Left lung (tissue), 10 donors: Measurements from ENCODE around the gene TMC3. TPM values are rescaled to one million over a fixed set of nuclear protein-coding genes. Genes with fewer than 3 reads are reported as not detected.

Experiments
- ATAC-seq: fragments of 200-7000 bp; cut with Tn5 transposase; one replicate; pipeline ENCODE4 v1.9.1; 2020; ENCODE audit warnings: moderate library complexity
- DNase-seq, 4 donors: peaks; one replicate each; pipeline ENCODE4 v3.0.0-alpha.2; 2013 to 2020
- H3K27ac ChIP-seq, 2 donors: fragments of 200-600 bp; sonication (generic) in 1 of 2; one replicate each; pipeline versions ENCODE4 v1.5.0 to v1.8.0; 2020 to 2021
- H3K27me3 ChIP-seq, 2 donors: fragments of 200-600 bp; sonication (generic) in 1 of 2; one replicate each; pipeline versions ENCODE4 v1.5.0 to v1.8.0; 2020 to 2021
- H3K36me3 ChIP-seq, 2 donors: fragments of 200-600 bp; sonication (generic) in 1 of 2; one replicate each; pipeline versions ENCODE4 v1.5.0 to v1.8.0; 2020 to 2021
- H3K4me1 ChIP-seq, 2 donors: fragments of 200-600 bp; one replicate each; pipeline ENCODE4 v1.8.0; 2021
- H3K4me3 ChIP-seq, 2 donors: fragments of 200-600 bp; sonication (generic) in 1 of 2; one replicate each; pipeline versions ENCODE4 v1.5.0 to v1.8.0; 2020 to 2021; ENCODE audit warnings: mild to moderate bottlenecking in 1 of 2
- H3K9me3 ChIP-seq, 2 donors: fragments of 200-600 bp; sonication (generic) in 1 of 2; one replicate each; pipeline versions ENCODE4 v1.5.0 to v1.8.0; 2020 to 2021
- CTCF ChIP-seq, 2 donors: fragments of 200-600 bp; sonication (generic) in 1 of 2; IDR thresholded peaks; one replicate each; pipeline versions ENCODE4 v1.5.0 to v1.8.0; 2021; ENCODE audit warnings: antibody characterized with exemption in 2 of 2
- intact Hi-C, 2 donors: fragments of 100-400 bp; cut with DNase I; formaldehyde crosslinking; loops; one replicate each; pipeline versions ENCODE4 v1.11.2 to v1.14.2; 2022
- polyA plus RNA-seq, 6 donors: library from polyadenylated mRNA; unstranded; fragments of 120-200 nt; gene quantifications; one replicate each; pipeline ENCODE4 v1.2.1, GENCODE V29; 2013; ENCODE audit not compliant: insufficient read length in 6 of 6
- total RNA-seq, 2 donors: library from RNA; stranded (reverse); fragmentation: NEBNext Ultra II Directional; extraction: Animal tissue kit (Norgen Biotek cat#: 25700); gene quantifications; one replicate each; pipeline ENCODE4 v1.2.1, GENCODE V29; 2021
- donor health status: DM: no; HTN: yes; CAD: no.
- donor health status: DM: no; HTN: no; CAD: no.

TMC3 gene
- total and polyA plus RNA-seq, 8 donors = 0.14 to 0.31 (median 0.25) TPM; not detected in 2

- Histone ChIP-seq H3K4me3 (no peak overlapping the region), H3K4me1 (peaks cover 9 to 11% of the 10 kb centered on the region in 2 donors), H3K27me3 (no peaks in the 10 kb centered on the region), H3K27ac (no peak overlapping the region), H3K36me3 (no peaks in the 10 kb centered on the region), H3K9me3 (no peaks in the 10 kb centered on the region)
- intact Hi-C loops = loop anchor here in 1 of 2 donors (5.0 kb wide), 1 partner anchor 59 kb away; no protein-coding TSS in a partner anchor
- TF ChIP-seq CTCF (IDR thresholded peaks at IDR 0.05) = peak in 1 of 2 donors; percentile 11
- ATAC-seq = no peak
- DNase-seq = no peak
Observed at GRCh38 chr15:81336568-81336967, 37.4 kb downstream of the TMC3 start.

GRCh38 chr15:81335631-81336030, 38.4 kb downstream of the TMC3 start:
- intact Hi-C loops = loop anchor here in 1 of 2 donors (5.0 kb wide), 1 partner anchor 58 kb away; no protein-coding TSS in a partner anchor

GRCh38 chr15:81334768-81335435, 39.1 kb downstream of the TMC3 start:
- no peak for TF ChIP-seq CTCF (IDR thresholded peaks at IDR 0.05)
- ATAC-seq (no peak), DNase-seq (no peak)
- no peaks in the 10 kb centered on the region for H3K27me3 ChIP-seq
- no peaks in the 10 kb centered on the region for H3K36me3 ChIP-seq
- intact Hi-C loops = loop anchor here in 1 of 2 donors (5.0 kb wide), 1 partner anchor 58 kb away; no protein-coding TSS in a partner anchor
- no peak overlapping the region for H3K4me3 ChIP-seq
- H3K4me1 ChIP-seq = peaks cover 9 to 11% of the 10 kb centered on the region in 2 donors
- no peaks in the 10 kb centered on the region for H3K9me3 ChIP-seq
- no peak overlapping the region for H3K27ac ChIP-seq

More at GRCh38 chr15:81335631-81336030, 38.4 kb downstream of the TMC3 start:
- DNase-seq (no peak), ATAC-seq (no peak)
- TF ChIP-seq CTCF (IDR thresholded peaks at IDR 0.05) = no peak
- H3K36me3 ChIP-seq = no peaks in the 10 kb centered on the region
- H3K4me1 ChIP-seq = peaks cover 9 to 11% of the 10 kb centered on the region in 2 donors
- H3K4me3 ChIP-seq = no peak overlapping the region
- no peaks in the 10 kb centered on the region for H3K9me3 ChIP-seq
- H3K27ac ChIP-seq = no peak overlapping the region
- no peaks in the 10 kb centered on the region for H3K27me3 ChIP-seq

GRCh38 chr15:81333363-81333762, 40.6 kb downstream of the TMC3 start:
- H3K27ac ChIP-seq = no peak overlapping the region
- intact Hi-C loops = no loop called here
- H3K4me3 ChIP-seq = no peak overlapping the region
- peaks cover 5 to 9% of the 10 kb centered on the region in 2 donors for H3K4me1 ChIP-seq
- no peaks in the 10 kb centered on the region for H3K36me3 ChIP-seq
- no peaks in the 10 kb centered on the region for H3K9me3 ChIP-seq
- H3K27me3 ChIP-seq = no peaks in the 10 kb centered on the region
- ATAC-seq (no peak), DNase-seq (no peak)
- TF ChIP-seq CTCF (IDR thresholded peaks at IDR 0.05) = no peak

- Histone ChIP-seq H3K4me1 (peaks cover 0 to 2% of the 10 kb centered on the region in 2 donors), H3K36me3 (no peaks in the 10 kb centered on the region), H3K9me3 (no peaks in the 10 kb centered on the region), H3K27ac (no peak overlapping the region), H3K27me3 (no peaks in the 10 kb centered on the region), H3K4me3 (no peak overlapping the region)
- intact Hi-C loops = no loop called here
- ATAC-seq = no peak
- TF ChIP-seq CTCF (IDR thresholded peaks at IDR 0.05) = no peak
- no peak for DNase-seq
Observed at GRCh38 chr15:81332326-81332725, 41.7 kb downstream of the TMC3 start.
